Endodermal cell (in vitro differentiated cells): ENCODE results near the gene SPRR2D. TPM values are rescaled to one million over a fixed set of nuclear protein-coding genes. Genes with fewer than 3 reads are reported as not detected.

Experiments
- DNase-seq: peaks from one replicate; pipeline ENCODE4 v3.0.0-alpha.2; 2017
- H3K27ac ChIP-seq: 2 replicates; pipeline ENCODE4 v1.5.1; 2013; ENCODE audit warnings: mild to moderate bottlenecking, low read depth, low read length, moderate library complexity
- H3K27me3 ChIP-seq: 2 replicates; pipeline ENCODE4 v1.6.1; 2013; ENCODE audit warnings: mild to moderate bottlenecking, low read length, moderate library complexity; ENCODE audit not compliant: insufficient read depth, control insufficient read depth, poor library complexity, severe bottlenecking
- H3K36me3 ChIP-seq: 2 replicates; pipeline ENCODE4 v1.7.0; 2013; ENCODE audit warnings: mild to moderate bottlenecking, low read length, moderate library complexity; ENCODE audit not compliant: control insufficient read depth, insufficient read depth
- H3K4me1 ChIP-seq: one replicate; pipeline ENCODE4 v1.7.0; 2013; ENCODE audit warnings: low read length; ENCODE audit not compliant: control insufficient read depth, insufficient read depth
- H3K4me3 ChIP-seq: 2 replicates; pipeline ENCODE4 v1.5.1; 2013; ENCODE audit warnings: mild to moderate bottlenecking, low read length, moderate library complexity
- H3K9ac ChIP-seq: 2 replicates; pipeline ENCODE4 v1.6.1; 2013; ENCODE audit warnings: mild to moderate bottlenecking, low read length, moderate library complexity; ENCODE audit not compliant: poor library complexity, severe bottlenecking; ENCODE audit errors: extremely low read depth
- H3K9me3 ChIP-seq: 2 replicates; pipeline ENCODE4 v1.6.1; 2013; ENCODE audit warnings: mild to moderate bottlenecking, low read length, moderate library complexity; ENCODE audit not compliant: control insufficient read depth
- H3K27ac Mint-ChIP-seq: 2 replicates; pipeline ENCODE4 v1.8.0; 2020; ENCODE audit warnings: mixed read lengths
- H3K27me3 Mint-ChIP-seq: 2 replicates; pipeline ENCODE4 v1.8.0; 2021; ENCODE audit warnings: mild to moderate bottlenecking, mixed read lengths; ENCODE audit not compliant: insufficient read depth
- H3K36me3 Mint-ChIP-seq: 2 replicates; pipeline ENCODE4 v1.8.0; 2020; ENCODE audit warnings: low read depth, mixed read lengths
- H3K4me1 Mint-ChIP-seq: 2 replicates; pipeline ENCODE4 v1.8.0; 2020; ENCODE audit warnings: mixed read lengths
- H3K4me3 Mint-ChIP-seq: 2 replicates; pipeline ENCODE4 v1.8.0; 2020; ENCODE audit warnings: mild to moderate bottlenecking, moderate library complexity, mixed read lengths
- H3K9me3 Mint-ChIP-seq: 2 replicates; pipeline ENCODE4 v1.8.0; 2020; ENCODE audit warnings: mild to moderate bottlenecking, mixed read lengths
- WGBS, 2 experiments: methylation state at CpG; one replicate each; pipeline versions ENCODE4 v1.1.5 to v1.1.7; 2013; ENCODE audit warnings: missing lambda C conversion rate in 2 of 2, mixed read lengths in 1 of 2; ENCODE audit not compliant: insufficient coverage in 1 of 2, insufficient read length in 1 of 2; 5-methylcytosine and 5-hydroxymethylcytosine counted together
- total RNA-seq, 2 donors: library from RNA; stranded (reverse); fragmentation: NEBNext Ultra II Directional in 1 of 2; extraction: Animal tissue kit (Norgen Biotek cat#: 25700) in 1 of 2; gene quantifications; 2 replicates in 1 of 2; 3 replicates in 1 of 2; pipeline ENCODE4 v1.2.1, GENCODE V29; 2021
- TF ChIP-seq, protein P1 (sequence below): fragments of 200-600 bp; sonication (generic); conservative IDR thresholded peaks from 2 replicates; pipeline ENCODE4 v1.5.0; 2021; ENCODE audit warnings: antibody characterized with exemption, mild to moderate bottlenecking

SPRR2D gene
- total RNA-seq, 2 donors from 2014 or later = 0.42 TPM; not detected in 1

DNA sequence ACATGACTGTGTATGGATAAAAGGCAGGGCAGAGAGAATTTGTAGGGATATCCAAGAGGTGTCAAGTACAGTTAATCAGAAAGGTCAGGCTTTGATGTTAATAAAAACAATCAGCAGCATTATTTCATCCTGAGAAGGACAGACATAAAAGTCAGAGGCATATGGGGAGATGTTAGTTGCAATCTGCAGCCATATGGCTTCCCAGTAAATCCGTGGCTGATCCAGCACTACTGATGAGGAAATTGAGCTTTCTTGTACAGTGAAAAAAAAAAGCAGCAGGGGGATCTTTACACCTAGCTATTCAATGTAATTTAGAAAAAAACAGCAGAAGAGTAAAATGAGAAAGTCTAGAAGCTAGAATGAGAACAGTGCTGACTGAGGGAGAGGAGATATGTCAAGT, 12.2 kb downstream of the SPRR2D start:
- DNase-seq = no peak
- Histone ChIP-seq H3K9ac (no peak overlapping the region), H3K27ac (no peak overlapping the region), H3K27me3 (no peaks in the 10 kb centered on the region), H3K36me3 (no peaks in the 10 kb centered on the region), H3K4me3 (no peak overlapping the region), H3K9me3 (no peaks in the 10 kb centered on the region), H3K4me1 (no peaks in the 10 kb centered on the region)
- H3K4me1 Mint-ChIP-seq = peaks cover 11% of the 10 kb centered on the region
- H3K27me3 Mint-ChIP-seq = no peaks in the 10 kb centered on the region
- 36 to 50% methylated on average over 1 of the region's 1 CpG for WGBS, 2 experiments
- no peak overlapping the region for H3K27ac Mint-ChIP-seq
- H3K36me3 Mint-ChIP-seq = no peaks in the 10 kb centered on the region
- H3K4me3 Mint-ChIP-seq = no peak overlapping the region
- TF ChIP-seq, protein P1, sequence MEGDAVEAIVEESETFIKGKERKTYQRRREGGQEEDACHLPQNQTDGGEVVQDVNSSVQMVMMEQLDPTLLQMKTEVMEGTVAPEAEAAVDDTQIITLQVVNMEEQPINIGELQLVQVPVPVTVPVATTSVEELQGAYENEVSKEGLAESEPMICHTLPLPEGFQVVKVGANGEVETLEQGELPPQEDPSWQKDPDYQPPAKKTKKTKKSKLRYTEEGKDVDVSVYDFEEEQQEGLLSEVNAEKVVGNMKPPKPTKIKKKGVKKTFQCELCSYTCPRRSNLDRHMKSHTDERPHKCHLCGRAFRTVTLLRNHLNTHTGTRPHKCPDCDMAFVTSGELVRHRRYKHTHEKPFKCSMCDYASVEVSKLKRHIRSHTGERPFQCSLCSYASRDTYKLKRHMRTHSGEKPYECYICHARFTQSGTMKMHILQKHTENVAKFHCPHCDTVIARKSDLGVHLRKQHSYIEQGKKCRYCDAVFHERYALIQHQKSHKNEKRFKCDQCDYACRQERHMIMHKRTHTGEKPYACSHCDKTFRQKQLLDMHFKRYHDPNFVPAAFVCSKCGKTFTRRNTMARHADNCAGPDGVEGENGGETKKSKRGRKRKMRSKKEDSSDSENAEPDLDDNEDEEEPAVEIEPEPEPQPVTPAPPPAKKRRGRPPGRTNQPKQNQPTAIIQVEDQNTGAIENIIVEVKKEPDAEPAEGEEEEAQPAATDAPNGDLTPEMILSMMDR = no peak
- peaks cover 5% of the 10 kb centered on the region for H3K9me3 Mint-ChIP-seq

- peaks cover 5% of the 10 kb centered on the region for H3K9me3 Mint-ChIP-seq
- H3K36me3 Mint-ChIP-seq = no peaks in the 10 kb centered on the region
- H3K36me3 ChIP-seq = no peaks in the 10 kb centered on the region
- peaks cover 4% of the 10 kb centered on the region for H3K4me1 ChIP-seq
- no peak overlapping the region for H3K4me3 Mint-ChIP-seq
- no peaks in the 10 kb centered on the region for H3K9me3 ChIP-seq
- peaks cover 19% of the 10 kb centered on the region for H3K4me1 Mint-ChIP-seq
- H3K27ac Mint-ChIP-seq = no peak overlapping the region
- H3K27me3 ChIP-seq = no peaks in the 10 kb centered on the region
- no peaks in the 10 kb centered on the region for H3K27me3 Mint-ChIP-seq
- no peak overlapping the region for H3K27ac ChIP-seq
- 40 to 87% methylated on average over 1 of the region's 1 CpG for WGBS, 2 experiments
- no peak overlapping the region for H3K9ac ChIP-seq
- H3K4me3 ChIP-seq = no peak overlapping the region
- DNase-seq = no peak
- TF ChIP-seq, protein P1 = no peak
Observed at GRCh38 chr1:153025797-153026196, 15.1 kb downstream of the SPRR2D start.

GRCh38 chr1:153024413-153024812, 16.5 kb downstream of the SPRR2D start:
- H3K9ac ChIP-seq = no peak overlapping the region
- Mint-ChIP-seq H3K27me3 (no peaks in the 10 kb centered on the region), H3K4me1 (peaks cover 16% of the 10 kb centered on the region), H3K9me3 (peaks cover 14% of the 10 kb centered on the region), H3K4me3 (no peak overlapping the region), H3K27ac (no peak overlapping the region), H3K36me3 (no peaks in the 10 kb centered on the region)
- no peak for DNase-seq
- no peaks in the 10 kb centered on the region for H3K27me3 ChIP-seq
- peaks cover 4% of the 10 kb centered on the region for H3K4me1 ChIP-seq
- H3K36me3 ChIP-seq = no peaks in the 10 kb centered on the region
- H3K27ac ChIP-seq = no peak overlapping the region
- TF ChIP-seq, protein P1 = no peak
- 100% methylated on average over 1 of the region's 1 CpG; no CpG with 5 or more reads in 1 of the 2 experiments for WGBS, 2 experiments
- no peaks in the 10 kb centered on the region for H3K9me3 ChIP-seq
- no peak overlapping the region for H3K4me3 ChIP-seq
